Spleen (tissue), 11 donors: ENCODE results near the gene ACTR5. TPM values are rescaled to one million over a fixed set of nuclear protein-coding genes. Genes with fewer than 3 reads are reported as not detected.
A peak's percentile ranks its signal among the peaks of the same experiment; 100 is the strongest.

Source experiments
- DNase-seq: peaks from one replicate; pipeline ENCODE4 v3.0.0-alpha.2; 2020
- H3K27ac ChIP-seq, 8 donors: fragments of 200-600 bp; sonication (generic) in 7 of 8; 1 replicate in 4 of 8; 2 replicates in 4 of 8; pipeline versions ENCODE4 v1.5.0 to v1.8.0; 2016 to 2021; ENCODE audit warnings: inconsistent platforms in 4 of 8, mild to moderate bottlenecking in 4 of 8, moderate library complexity in 1 of 8
- H3K27me3 ChIP-seq, 7 donors: fragments of 200-600 bp; sonication (generic) in 6 of 7; replicated peaks in 1 of 7; 1 replicate in 4 of 7; 2 replicates in 3 of 7; pipeline versions ENCODE4 v1.5.0 to v1.8.0; 2016 to 2021; ENCODE audit warnings: inconsistent platforms in 3 of 7, mild to moderate bottlenecking in 1 of 7
- H3K36me3 ChIP-seq, 6 donors: fragments of 200-600 bp; sonication (generic) in 5 of 6; 1 replicate in 4 of 6; 2 replicates in 2 of 6; pipeline versions ENCODE4 v1.5.0 to v1.8.0; 2016 to 2021; ENCODE audit warnings: inconsistent platforms in 2 of 6
- H3K4me1 ChIP-seq, 6 donors: fragments of 200-600 bp; sonication (generic) in 5 of 6; 1 replicate in 3 of 6; 2 replicates in 3 of 6; pipeline versions ENCODE4 v1.5.0 to v1.8.0; 2016 to 2021; ENCODE audit warnings: inconsistent platforms in 3 of 6
- H3K4me3 ChIP-seq, 8 donors: fragments of 200-600 bp; sonication (generic) in 7 of 8; 1 replicate in 4 of 8; 2 replicates in 4 of 8; pipeline versions ENCODE4 v1.5.0 to v1.8.0; 2016 to 2021; ENCODE audit warnings: inconsistent platforms in 4 of 8, mild to moderate bottlenecking in 4 of 8, moderate library complexity in 2 of 8
- H3K9me3 ChIP-seq, 8 donors: fragments of 200-600 bp; sonication (generic) in 7 of 8; 1 replicate in 4 of 8; 2 replicates in 4 of 8; pipeline versions ENCODE4 v1.5.0 to v1.8.0; 2016 to 2021; ENCODE audit warnings: inconsistent platforms in 4 of 8
- POLR2A ChIP-seq, 3 donors: fragments of 450-650 bp; IDR thresholded peaks; one replicate each; pipeline ENCODE4 v1.5.1; 2017; ENCODE audit warnings: antibody characterized with exemption in 3 of 3, mild to moderate bottlenecking in 1 of 3
- POLR2AphosphoS5 ChIP-seq, 3 donors: sonication (generic); formaldehyde crosslinking; IDR thresholded peaks; one replicate each; pipeline ENCODE4 v1.5.1; 2017; ENCODE audit warnings: antibody characterized with exemption in 3 of 3
- WGBS, 5 donors: extraction: QIAGEN DNeasy Blood & Tissue Kit in 3 of 5; methylation state at CpG; one replicate each; pipeline versions ENCODE4 v1.1.5 to v1.1.7; 2013 to 2018; 5-methylcytosine and 5-hydroxymethylcytosine counted together
- intact Hi-C: fragments of 100-400 bp; cut with DNase I; formaldehyde crosslinking; loops from one replicate; pipeline ENCODE4 v1.15.0; 2023; ENCODE audit warnings: low total_unique reads
- polyA plus RNA-seq, 3 donors: library from polyadenylated mRNA; stranded (reverse); fragments of 200-250 nt; gene quantifications; one replicate each; pipeline ENCODE4 v1.2.1, GENCODE V29; 2013
- total RNA-seq, 7 donors: library from RNA; depleted of rRNA in 3 of 7; stranded (reverse); fragments of >200 nt in 3 of 7; fragmentation: NEBNext Ultra II Directional in 4 of 7; extraction: Animal tissue kit (Norgen Biotek cat#: 25700) in 4 of 7; gene quantifications; one replicate each; pipeline versions ENCODE4 v1.1.0 to v1.2.1, GENCODE V29; 2016 to 2021
- TF ChIP-seq, protein P1 (sequence below), 11 experiments: fragments of 200-600 bp in 7 of 11; fragments of 450-650 bp in 4 of 11; sonication (generic) in 4 of 11; IDR thresholded peaks in 8 of 11; conservative IDR thresholded peaks in 3 of 11; 1 replicate in 7 of 11; 2 replicates in 4 of 11; pipeline versions ENCODE4 v1.4.0 to v1.8.0; 2016 to 2021; ENCODE audit warnings: antibody characterized with exemption in 11 of 11, inconsistent platforms in 4 of 11, mild to moderate bottlenecking in 1 of 11
- donor health status: healthy with polysubstance abuse.
- donor health status: DM: no; HTN: no; CAD: no; lungs with moderate emphysema.
- donor health status: DM: no; HTN: no; CAD: no.
- donor health status: Bipolar disorder and iron deficiency.
- donor health status: healthy.
- donor health status: DM: no; HTN: no; CAD: no.
- donor health status: DM: yes; HTN: yes; CAD: no.

ACTR5 gene
- total and polyA plus RNA-seq, 10 donors: 5.6 to 12.8 (median 9.5) TPM

GRCh38 chr20:38745757-38746156 lies 2.5 kb upstream of the ACTR5 start:
- no peak for DNase-seq
- Histone ChIP-seq H3K27ac (no peak overlapping the region), H3K9me3 (no peaks in the 10 kb centered on the region), H3K27me3 (peaks cover 0 to 25% (median 6%) of the 10 kb centered on the region in 7 donors), H3K4me3 (no peak overlapping the region), H3K36me3 (no peaks in the 10 kb centered on the region), H3K4me1 (peaks cover 6 to 28% (median 21%) of the 10 kb centered on the region in 6 donors)
- intact Hi-C loops: no loop called here
- TF ChIP-seq POLR2AphosphoS5 (IDR thresholded peaks at IDR 0.05) (no peak), POLR2A (IDR thresholded peaks at IDR 0.05) (no peak)
- TF ChIP-seq, protein P1, sequence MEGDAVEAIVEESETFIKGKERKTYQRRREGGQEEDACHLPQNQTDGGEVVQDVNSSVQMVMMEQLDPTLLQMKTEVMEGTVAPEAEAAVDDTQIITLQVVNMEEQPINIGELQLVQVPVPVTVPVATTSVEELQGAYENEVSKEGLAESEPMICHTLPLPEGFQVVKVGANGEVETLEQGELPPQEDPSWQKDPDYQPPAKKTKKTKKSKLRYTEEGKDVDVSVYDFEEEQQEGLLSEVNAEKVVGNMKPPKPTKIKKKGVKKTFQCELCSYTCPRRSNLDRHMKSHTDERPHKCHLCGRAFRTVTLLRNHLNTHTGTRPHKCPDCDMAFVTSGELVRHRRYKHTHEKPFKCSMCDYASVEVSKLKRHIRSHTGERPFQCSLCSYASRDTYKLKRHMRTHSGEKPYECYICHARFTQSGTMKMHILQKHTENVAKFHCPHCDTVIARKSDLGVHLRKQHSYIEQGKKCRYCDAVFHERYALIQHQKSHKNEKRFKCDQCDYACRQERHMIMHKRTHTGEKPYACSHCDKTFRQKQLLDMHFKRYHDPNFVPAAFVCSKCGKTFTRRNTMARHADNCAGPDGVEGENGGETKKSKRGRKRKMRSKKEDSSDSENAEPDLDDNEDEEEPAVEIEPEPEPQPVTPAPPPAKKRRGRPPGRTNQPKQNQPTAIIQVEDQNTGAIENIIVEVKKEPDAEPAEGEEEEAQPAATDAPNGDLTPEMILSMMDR (IDR thresholded peaks at IDR 0.05 in 8 of 11, conservative IDR thresholded peaks at IDR 0.05 in 3 of 11): no peak
- 91 to 98% (median 93%) methylated on average over 2 of the region's 2 CpGs for WGBS, 5 donors

- peak overlapping the region; percentile 81 to 95 (median 90) for H3K27ac ChIP-seq
- peaks cover 0 to 7% (median 0%) of the 10 kb centered on the region in 7 donors for H3K27me3 ChIP-seq
- no peak for DNase-seq
- H3K4me3 ChIP-seq: peak overlapping the region; percentile 8 to 98 (median 88)
- WGBS, 5 donors: 10 to 14% (median 12%) methylated on average over 38 to 39 of the region's 39 CpGs
- TF ChIP-seq POLR2A (IDR thresholded peaks at IDR 0.05): no peak
- TF ChIP-seq POLR2AphosphoS5 (IDR thresholded peaks at IDR 0.05): no peak
- TF ChIP-seq, protein P1 (IDR thresholded peaks at IDR 0.05 in 8 of 11, conservative IDR thresholded peaks at IDR 0.05 in 3 of 11): no peak
- peaks cover 6 to 42% (median 29%) of the 10 kb centered on the region in 6 donors for H3K4me1 ChIP-seq
- H3K36me3 ChIP-seq: peaks cover 0 to 10% (median 4%) of the 10 kb centered on the region in 6 donors
- H3K9me3 ChIP-seq: no peaks in the 10 kb centered on the region
- intact Hi-C loops: no loop called here
Measured at GRCh38 chr20:38747495-38748096, 664 bp upstream of the ACTR5 start.

- peaks cover 6 to 42% (median 29%) of the 10 kb centered on the region in 6 donors for H3K4me1 ChIP-seq
- H3K4me3 ChIP-seq: peak overlapping the region; percentile 73 to 98 (median 90)
- H3K27me3 ChIP-seq: no peaks in the 10 kb centered on the region
- peaks cover 0 to 23% (median 9%) of the 10 kb centered on the region in 6 donors for H3K36me3 ChIP-seq
- intact Hi-C loops: no loop called here
- DNase-seq: no peak
- peak overlapping the region; percentile 81 to 95 (median 90) for H3K27ac ChIP-seq
- TF ChIP-seq, protein P1 (IDR thresholded peaks at IDR 0.05 in 8 of 11, conservative IDR thresholded peaks at IDR 0.05 in 3 of 11): no peak
- TF ChIP-seq POLR2AphosphoS5 (IDR thresholded peaks at IDR 0.05) (no peak), POLR2A (IDR thresholded peaks at IDR 0.05) (no peak)
- no peaks in the 10 kb centered on the region for H3K9me3 ChIP-seq
- 0 to 2% (median 2%) methylated on average over 9 to 10 of the region's 10 CpGs for WGBS, 5 donors
Measured at GRCh38 chr20:38748861-38749149, 545 bp downstream of the ACTR5 start.

- Histone ChIP-seq H3K4me3 (no peak overlapping the region), H3K4me1 (peaks cover 6 to 42% (median 29%) of the 10 kb centered on the region in 6 donors), H3K36me3 (peaks cover 0 to 49% (median 31%) of the 10 kb centered on the region in 6 donors), H3K9me3 (no peaks in the 10 kb centered on the region), H3K27ac (no peak overlapping the region), H3K27me3 (no peaks in the 10 kb centered on the region)
- intact Hi-C loops: loop anchor here (5.0 to 10.0 kb wide), 2 partner anchors 99 to 143 kb away; no protein-coding TSS in a partner anchor
- WGBS, 5 donors: 56 to 66% (median 61%) methylated on average over 5 of the region's 5 CpGs
- no peak for DNase-seq
- no peak for TF ChIP-seq POLR2A (IDR thresholded peaks at IDR 0.05)
- TF ChIP-seq, protein P1 (IDR thresholded peaks at IDR 0.05 in 8 of 11, conservative IDR thresholded peaks at IDR 0.05 in 3 of 11): peak; percentile 40 to 72 (median 55)
Measured at GRCh38 chr20:38751360-38751976, 3.2 kb downstream of the ACTR5 start.
